Endothelial cell (in vitro differentiated cells): Measurements from ENCODE around the gene METTL25. TPM values are rescaled to one million over a fixed set of nuclear protein-coding genes. Genes with fewer than 3 reads are reported as not detected.
"Not testable (repeated sequence)": the region's sequence is repeated elsewhere in the genome, so short reads cannot be mapped to it uniquely, and the experiment has no call there.

Source experiments
- DNase-seq: peaks from one replicate; pipeline ENCODE4 v3.0.0; 2021; ENCODE audit warnings: low spot score
- H3K27ac Mint-ChIP-seq: one replicate; pipeline ENCODE4 v1.8.0; 2021; ENCODE audit warnings: mixed read lengths, inconsistent platforms; ENCODE audit not compliant: unreplicated experiment
- H3K27me3 Mint-ChIP-seq: one replicate; pipeline ENCODE4 v1.8.0; 2021; ENCODE audit warnings: mild to moderate bottlenecking, moderate library complexity, mixed read lengths, inconsistent platforms; ENCODE audit not compliant: unreplicated experiment
- H3K36me3 Mint-ChIP-seq: one replicate; pipeline ENCODE4 v1.8.0; 2021; ENCODE audit warnings: mild to moderate bottlenecking, low read depth, mixed read lengths, inconsistent platforms; ENCODE audit not compliant: unreplicated experiment
- H3K4me1 Mint-ChIP-seq: one replicate; pipeline ENCODE4 v1.8.0; 2021; ENCODE audit warnings: mild to moderate bottlenecking, mixed read lengths, inconsistent platforms; ENCODE audit not compliant: unreplicated experiment
- H3K4me3 Mint-ChIP-seq: one replicate; pipeline ENCODE4 v1.8.0; 2021; ENCODE audit warnings: mild to moderate bottlenecking, mixed read lengths, inconsistent platforms; ENCODE audit not compliant: unreplicated experiment
- H3K9me3 Mint-ChIP-seq: one replicate; pipeline ENCODE4 v1.8.0; 2021; ENCODE audit warnings: mixed read lengths, inconsistent platforms; ENCODE audit not compliant: unreplicated experiment
- CTCF ChIP-seq: fragments of 200-600 bp; sonication (generic); IDR thresholded peaks from one replicate; pipeline ENCODE4 v1.5.0; 2021; ENCODE audit warnings: antibody characterized with exemption; ENCODE audit not compliant: unreplicated experiment
- total RNA-seq: library from RNA; stranded (reverse); fragmentation: NEBNext Ultra II Directional; extraction: Animal tissue kit (Norgen Biotek cat#: 25700); gene quantifications from one replicate; pipeline ENCODE4 v1.2.1, GENCODE V29; 2021; ENCODE audit not compliant: unreplicated experiment

METTL25 gene
- total RNA-seq, 1 donor from 2014 or later: 7.8 TPM

GRCh38 chr12:82357340-82357739 lies 989 bp upstream of the METTL25 start:
- peaks cover 4% of the 10 kb centered on the region for H3K27me3 Mint-ChIP-seq
- peak overlapping the region; percentile 100 for H3K27ac Mint-ChIP-seq
- no peak for TF ChIP-seq CTCF
- no peaks in the 10 kb centered on the region for H3K9me3 Mint-ChIP-seq
- peaks cover 13% of the 10 kb centered on the region for H3K4me1 Mint-ChIP-seq
- H3K36me3 Mint-ChIP-seq: no peaks in the 10 kb centered on the region
- no peak for DNase-seq
- peak overlapping the region; percentile 100 for H3K4me3 Mint-ChIP-seq

- peak overlapping the region; percentile 100 for H3K27ac Mint-ChIP-seq
- peaks cover 4% of the 10 kb centered on the region for H3K27me3 Mint-ChIP-seq
- H3K4me1 Mint-ChIP-seq: peaks cover 13% of the 10 kb centered on the region
- TF ChIP-seq CTCF: no peak
- H3K36me3 Mint-ChIP-seq: no peaks in the 10 kb centered on the region
- peak overlapping the region; percentile 100 for H3K4me3 Mint-ChIP-seq
- DNase-seq: no peak
- no peaks in the 10 kb centered on the region for H3K9me3 Mint-ChIP-seq
Observed at GRCh38 chr12:82357845-82358199, 507 bp upstream of the METTL25 start.

- Mint-ChIP-seq H3K4me1 (peaks cover 13% of the 10 kb centered on the region), H3K27ac (no peak overlapping the region), H3K36me3 (no peaks in the 10 kb centered on the region), H3K9me3 (no peaks in the 10 kb centered on the region), H3K27me3 (peaks cover 4% of the 10 kb centered on the region), H3K4me3 (peak overlapping the region; percentile 100)
- no peak for TF ChIP-seq CTCF
- DNase-seq: peak; percentile 15
Observed at GRCh38 chr12:82359115-82359478, 768 bp downstream of the METTL25 start.

- not testable (repeated sequence) for H3K27ac Mint-ChIP-seq, DNase-seq, H3K4me3 Mint-ChIP-seq, H3K36me3 Mint-ChIP-seq, H3K27me3 Mint-ChIP-seq, H3K9me3 Mint-ChIP-seq
- H3K4me1 Mint-ChIP-seq: peaks cover 13% of the 10 kb centered on the region
Observed at GRCh38 chr12:82360834-82361233, 2.5 kb downstream of the METTL25 start.

- Mint-ChIP-seq H3K27me3 (peaks cover 4% of the 10 kb centered on the region), H3K9me3 (no peaks in the 10 kb centered on the region), H3K36me3 (no peaks in the 10 kb centered on the region), H3K4me3 (no peak overlapping the region), H3K27ac (no peak overlapping the region), H3K4me1 (peaks cover 13% of the 10 kb centered on the region)
- no peak for TF ChIP-seq CTCF
- no peak for DNase-seq
Observed at GRCh38 chr12:82361461-82361915, 3.2 kb downstream of the METTL25 start.

- TF ChIP-seq CTCF: no peak
- peaks cover 2% of the 10 kb centered on the region for H3K4me1 Mint-ChIP-seq
- no peak for DNase-seq
- H3K9me3 Mint-ChIP-seq: no peaks in the 10 kb centered on the region
- H3K4me3 Mint-ChIP-seq: no peak overlapping the region
- no peak overlapping the region for H3K27ac Mint-ChIP-seq
- no peaks in the 10 kb centered on the region for H3K27me3 Mint-ChIP-seq
- H3K36me3 Mint-ChIP-seq: no peaks in the 10 kb centered on the region
Observed at GRCh38 chr12:82363990-82364389, 5.7 kb downstream of the METTL25 start.
